ENCODE data around the gene DDX23. TPM values are rescaled to one million over a fixed set of nuclear protein-coding genes. Genes with fewer than 3 reads are reported as not detected.
"Not testable (repeated sequence)": the region's sequence is repeated elsewhere in the genome, so short reads cannot be mapped to it uniquely, and the experiment has no call there.

The DDX23 gene
- total and polyA plus RNA-seq, 2 experiments from 2014 or later = 41.7 to 74.8 TPM

GRCh38 chr12:48863291-48863690, 11.3 kb upstream of the DDX23 start:
- H3K4me3 ChIP-seq = no peak overlapping the region
- no peak overlapping the region for H2AFZ ChIP-seq
- H3K4me2 ChIP-seq = peak overlapping the region; percentile 76
- H4K20me1 ChIP-seq (ENCODE audit: insufficient read depth, poor library complexity, severe bottlenecking) = peaks cover 2% of the 10 kb centered on the region
- 72% methylated on average over 4 of the region's 4 CpGs for WGBS (ENCODE audit: low lambda C conversion rate, missing lambda C conversion rate)
- TF ChIP-seq, protein P1, sequence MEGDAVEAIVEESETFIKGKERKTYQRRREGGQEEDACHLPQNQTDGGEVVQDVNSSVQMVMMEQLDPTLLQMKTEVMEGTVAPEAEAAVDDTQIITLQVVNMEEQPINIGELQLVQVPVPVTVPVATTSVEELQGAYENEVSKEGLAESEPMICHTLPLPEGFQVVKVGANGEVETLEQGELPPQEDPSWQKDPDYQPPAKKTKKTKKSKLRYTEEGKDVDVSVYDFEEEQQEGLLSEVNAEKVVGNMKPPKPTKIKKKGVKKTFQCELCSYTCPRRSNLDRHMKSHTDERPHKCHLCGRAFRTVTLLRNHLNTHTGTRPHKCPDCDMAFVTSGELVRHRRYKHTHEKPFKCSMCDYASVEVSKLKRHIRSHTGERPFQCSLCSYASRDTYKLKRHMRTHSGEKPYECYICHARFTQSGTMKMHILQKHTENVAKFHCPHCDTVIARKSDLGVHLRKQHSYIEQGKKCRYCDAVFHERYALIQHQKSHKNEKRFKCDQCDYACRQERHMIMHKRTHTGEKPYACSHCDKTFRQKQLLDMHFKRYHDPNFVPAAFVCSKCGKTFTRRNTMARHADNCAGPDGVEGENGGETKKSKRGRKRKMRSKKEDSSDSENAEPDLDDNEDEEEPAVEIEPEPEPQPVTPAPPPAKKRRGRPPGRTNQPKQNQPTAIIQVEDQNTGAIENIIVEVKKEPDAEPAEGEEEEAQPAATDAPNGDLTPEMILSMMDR (IDR thresholded peaks at IDR 0.05; ENCODE audit: poor library complexity) = no peak
- TF ChIP-seq EZH2 (IDR thresholded peaks at IDR 0.05; ENCODE audit: borderline replicate concordance) (no peak), EZH2phosphoT487 (IDR thresholded peaks at IDR 0.05; ENCODE audit: low read depth, severe bottlenecking, unreplicated experiment) (no peak)
- H3K9me2 ChIP-seq (replicated peaks; ENCODE audit: insufficient read depth) = no peaks in the 10 kb centered on the region
- DNase-seq (ENCODE audit: low spot score) = no peak
- no peaks in the 10 kb centered on the region for H3K36me3 ChIP-seq (replicated peaks; ENCODE audit: insufficient read depth, low read depth)
- no peaks in the 10 kb centered on the region for H3K9me3 ChIP-seq (ENCODE audit: low read depth)
- no peak overlapping the region for H3K27ac ChIP-seq
- H3K27me3 ChIP-seq = no peaks in the 10 kb centered on the region
- no peaks in the 10 kb centered on the region for H3K4me1 ChIP-seq (ENCODE audit: insufficient read depth)
- H3K79me2 ChIP-seq = peaks cover 8% of the 10 kb centered on the region

DNA sequence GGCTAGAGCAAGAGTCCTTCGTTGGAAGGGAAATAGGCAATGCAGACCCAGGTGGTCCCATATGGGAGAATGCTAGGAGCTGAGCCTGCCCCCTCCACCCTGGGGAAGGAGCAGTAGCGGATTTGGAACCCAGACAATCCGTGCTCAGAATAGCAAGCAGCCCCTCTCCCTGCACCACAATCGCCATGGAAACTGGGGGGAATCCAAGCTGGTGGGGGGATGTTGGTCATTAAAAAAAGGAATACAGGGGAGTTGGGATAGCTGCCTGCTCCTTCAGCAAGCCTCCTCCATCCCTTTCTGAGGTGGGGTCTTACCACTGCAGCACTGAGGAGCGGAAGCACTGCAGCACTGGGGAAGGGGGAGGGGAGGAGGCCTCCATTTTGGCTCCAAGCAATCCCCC, 10.8 kb upstream of the DDX23 start:
- 78% methylated on average over 5 of the region's 5 CpGs for WGBS (ENCODE audit: low lambda C conversion rate, missing lambda C conversion rate)
- no peak overlapping the region for H3K4me2 ChIP-seq

DNA sequence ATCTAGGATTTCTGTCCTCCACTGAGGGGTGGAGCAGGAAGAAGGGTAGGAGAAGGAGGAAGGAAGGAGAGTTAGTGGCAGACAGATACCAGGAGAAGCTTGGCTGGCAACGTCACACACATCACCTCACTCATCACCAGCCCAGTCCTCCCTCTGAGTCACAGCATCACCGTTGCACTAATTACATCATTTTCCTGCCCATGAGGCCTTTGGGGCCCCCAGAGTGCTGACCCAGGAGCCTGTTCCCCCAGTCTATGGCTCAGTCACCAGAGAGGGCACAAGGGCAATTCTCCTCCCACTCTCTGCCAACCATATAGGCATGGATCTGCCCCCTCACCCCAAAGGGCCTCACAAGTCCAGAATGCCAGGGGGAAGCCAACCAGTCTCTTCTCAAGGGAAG, 9.1 kb upstream of the DDX23 start:
- 88% methylated on average over 2 of the region's 2 CpGs for WGBS (ENCODE audit: low lambda C conversion rate, missing lambda C conversion rate)
- Histone ChIP-seq H3K9me2 (replicated peaks; ENCODE audit: insufficient read depth) (no peaks in the 10 kb centered on the region), H2AFZ (no peak overlapping the region), H3K4me3 (no peak overlapping the region), H3K27me3 (no peaks in the 10 kb centered on the region), H4K20me1 (ENCODE audit: insufficient read depth, poor library complexity, severe bottlenecking) (peaks cover 2% of the 10 kb centered on the region), H3K4me2 (no peak overlapping the region), H3K27ac (no peak overlapping the region), H3K9me3 (ENCODE audit: low read depth) (no peaks in the 10 kb centered on the region), H3K79me2 (peaks cover 8% of the 10 kb centered on the region), H3K36me3 (replicated peaks; ENCODE audit: insufficient read depth, low read depth) (no peaks in the 10 kb centered on the region), H3K4me1 (ENCODE audit: insufficient read depth) (no peaks in the 10 kb centered on the region)
- DNase-seq (ENCODE audit: low spot score) = no peak
- TF ChIP-seq EZH2phosphoT487 (IDR thresholded peaks at IDR 0.05; ENCODE audit: low read depth, severe bottlenecking, unreplicated experiment) (no peak), EZH2 (IDR thresholded peaks at IDR 0.05; ENCODE audit: borderline replicate concordance) (no peak)
- TF ChIP-seq, protein P1 (IDR thresholded peaks at IDR 0.05; ENCODE audit: poor library complexity) = no peak

More for the DNA sequence above, 10.8 kb upstream of the DDX23 start:
- no peak for DNase-seq (ENCODE audit: low spot score)
- Histone ChIP-seq H3K79me2 (peaks cover 8% of the 10 kb centered on the region), H3K9me2 (replicated peaks; ENCODE audit: insufficient read depth) (no peaks in the 10 kb centered on the region), H3K9me3 (ENCODE audit: low read depth) (no peaks in the 10 kb centered on the region), H4K20me1 (ENCODE audit: insufficient read depth, poor library complexity, severe bottlenecking) (peaks cover 2% of the 10 kb centered on the region), H3K4me1 (ENCODE audit: insufficient read depth) (no peaks in the 10 kb centered on the region), H2AFZ (no peak overlapping the region), H3K27me3 (no peaks in the 10 kb centered on the region), H3K4me3 (no peak overlapping the region), H3K36me3 (replicated peaks; ENCODE audit: insufficient read depth, low read depth) (no peaks in the 10 kb centered on the region), H3K27ac (no peak overlapping the region)
- TF ChIP-seq, protein P1 (IDR thresholded peaks at IDR 0.05; ENCODE audit: poor library complexity) = no peak
- TF ChIP-seq EZH2phosphoT487 (IDR thresholded peaks at IDR 0.05; ENCODE audit: low read depth, severe bottlenecking, unreplicated experiment) (no peak), EZH2 (IDR thresholded peaks at IDR 0.05; ENCODE audit: borderline replicate concordance) (no peak)

GRCh38 chr12:48860236-48860635, 8.3 kb upstream of the DDX23 start:
- not testable (repeated sequence) for H4K20me1 ChIP-seq (ENCODE audit: insufficient read depth, poor library complexity, severe bottlenecking); H3K4me2 ChIP-seq; H3K4me3 ChIP-seq; H3K9me3 ChIP-seq (ENCODE audit: low read depth); H3K27me3 ChIP-seq; H3K9me2 ChIP-seq (replicated peaks; ENCODE audit: insufficient read depth); H3K36me3 ChIP-seq (replicated peaks; ENCODE audit: insufficient read depth, low read depth); H3K4me1 ChIP-seq (ENCODE audit: insufficient read depth); H3K79me2 ChIP-seq; DNase-seq (ENCODE audit: low spot score); H2AFZ ChIP-seq; H3K27ac ChIP-seq
- 90% methylated on average over 5 of the region's 5 CpGs for WGBS (ENCODE audit: low lambda C conversion rate, missing lambda C conversion rate)
